SH-SY5Y (cell line): ENCODE results near the gene HLA-DPB1.

Experiments used
- GATA2 ChIP-seq: IDR thresholded peaks from 2 replicates; pipeline ENCODE4 v1.6.1; 2011; ENCODE audit warnings: mild to moderate bottlenecking, low read depth, low read length
- GATA3 ChIP-seq: IDR thresholded peaks from 2 replicates; pipeline ENCODE4 v1.6.1; 2011; ENCODE audit warnings: low read depth, mild to moderate bottlenecking, low read length, moderate library complexity

DNA sequence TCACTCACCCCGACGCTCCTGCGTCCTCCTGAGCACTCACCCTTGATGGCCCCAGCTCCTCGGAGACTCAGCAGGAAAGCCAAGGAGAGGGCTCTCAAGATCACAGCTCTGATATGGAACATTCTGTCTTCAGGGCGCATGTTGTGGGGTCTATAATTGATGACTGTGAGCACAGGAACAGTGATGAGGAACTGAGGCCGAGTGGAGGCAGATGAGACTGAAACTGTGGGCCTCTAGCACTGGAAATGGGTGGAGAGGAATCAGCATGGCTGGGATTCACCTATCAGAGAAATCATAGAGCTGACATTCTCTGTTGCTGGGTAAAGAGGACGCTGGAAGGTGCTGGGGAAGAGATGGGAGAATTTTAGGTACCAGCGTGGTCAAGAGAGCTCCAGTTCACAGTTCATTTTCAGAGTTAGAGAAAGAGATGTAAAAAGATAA is 2.3 kb upstream of the HLA-DPB1 start, which contains the start of gene HLA-DPA1:
- TF ChIP-seq GATA2, result no peak
- no peak for TF ChIP-seq GATA3
